Loucy (cell line): ENCODE data around the gene AKT1.

Source experiments
- CTCF ChIP-seq: fragments of 200-600 bp; sonication (generic); conservative IDR thresholded peaks from 2 replicates; pipeline ENCODE4 v1.5.1; 2014; ENCODE audit warnings: mild to moderate bottlenecking, antibody characterized with exemption, low read length
- EZH2phosphoT487 ChIP-seq: fragments of 200-600 bp; IDR thresholded peaks from 2 replicates; pipeline ENCODE4 v1.6.1; 2018; ENCODE audit warnings: antibody characterized with exemption, mild to moderate bottlenecking, moderate library complexity, borderline replicate concordance

GRCh38 chr14:104745431-104745830 lies 50.1 kb downstream of the AKT1 start:
- TF ChIP-seq CTCF, result no peak
- no peak for TF ChIP-seq EZH2phosphoT487
